Activated gamma-delta T cell (primary cell): ENCODE measurements around the gene IFNA14.
"Not testable (repeated sequence)": the region's sequence is repeated elsewhere in the genome, so short reads cannot be mapped to it uniquely, and the experiment has no call there.

Source experiments
- DNase-seq: peaks from one replicate; lab custom pipeline; 2025; lab: John Stamatoyannopoulos, UW

The IFNA14 gene

GRCh38 chr9:21213411-21214326 is 26.1 kb downstream of the IFNA14 start:
- DNase-seq, result not testable (repeated sequence)

- DNase-seq, result not testable (repeated sequence)
These were observed 27.6 kb downstream of the IFNA14 start for GRCh38 chr9:21212160-21212559.

- not testable (repeated sequence) for DNase-seq
These were observed 29.0 kb downstream of the IFNA14 start for GRCh38 chr9:21210782-21211181.

GRCh38 chr9:21210311-21210710 is 29.5 kb downstream of the IFNA14 start:
- no peak for DNase-seq

GRCh38 chr9:21207043-21207442 is 32.8 kb downstream of the IFNA14 start, which contains the start of gene IFNA10:
Gene IFNA10, minus strand, starts transcription at chr9:21207143. Its CDS starts 46 bp downstream, at chr9:21207097.
- DNase-seq, result not testable (repeated sequence)

- no peak for DNase-seq
These were observed 34.6 kb downstream of the IFNA14 start for GRCh38 chr9:21205204-21205603.

GRCh38 chr9:21202105-21202504 is 37.7 kb downstream of the IFNA14 start, which contains the start of gene IFNA7:
Gene IFNA7, minus strand, starts transcription at chr9:21202205. Its CDS starts 40 bp downstream, at chr9:21202165.
- DNase-seq, result not testable (repeated sequence)

GRCh38 chr9:21194867-21195776 is 44.7 kb downstream of the IFNA14 start:
- not testable (repeated sequence) for DNase-seq
